GM18519 (cell line): ENCODE results near the gene ADAP1.
"Not testable (repeated sequence)": the region's sequence is repeated elsewhere in the genome, so short reads cannot be mapped to it uniquely, and the experiment has no call there.

Experiments used
- ATAC-seq: cut with Tn5 transposase; IDR thresholded peaks from one replicate; pipeline ENCODE4 v1.9.1; 2021; ENCODE audit warnings: mild to moderate bottlenecking, moderate library complexity; ENCODE audit not compliant: unreplicated experiment, low FRiP score

ADAP1 gene

DNA sequence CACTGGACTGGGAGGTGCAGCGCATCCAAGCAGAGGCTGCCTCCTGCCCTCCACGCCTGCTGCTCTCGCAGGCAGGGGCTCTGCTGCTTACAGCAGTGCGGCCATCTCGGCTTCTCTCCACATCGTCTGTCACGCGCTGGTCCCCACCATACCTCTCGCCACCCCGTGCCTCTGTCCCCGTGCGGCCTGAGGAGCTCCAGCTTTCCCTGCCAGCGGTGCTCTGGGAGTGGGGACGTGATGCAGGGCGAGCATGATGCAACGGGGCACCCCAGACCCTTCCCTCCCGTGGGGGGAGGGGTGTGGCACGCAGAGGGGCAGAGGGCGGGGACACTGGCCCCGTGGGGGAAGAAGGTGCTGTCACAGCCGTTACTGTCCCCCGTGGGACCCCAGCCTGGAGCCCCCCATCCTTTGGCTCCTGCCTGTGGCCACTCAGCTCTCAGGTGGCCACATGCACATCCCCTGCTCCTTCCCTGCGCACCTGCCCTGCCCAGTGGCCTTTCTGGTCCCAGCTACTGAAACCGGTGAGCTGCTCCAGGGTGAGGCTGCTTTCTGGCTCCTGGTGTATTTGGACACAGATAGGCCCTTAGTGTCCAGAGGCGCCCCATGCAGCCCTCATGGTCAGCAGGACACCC lies 69.1 kb downstream of the ADAP1 start:
- no peak for ATAC-seq

DNA sequence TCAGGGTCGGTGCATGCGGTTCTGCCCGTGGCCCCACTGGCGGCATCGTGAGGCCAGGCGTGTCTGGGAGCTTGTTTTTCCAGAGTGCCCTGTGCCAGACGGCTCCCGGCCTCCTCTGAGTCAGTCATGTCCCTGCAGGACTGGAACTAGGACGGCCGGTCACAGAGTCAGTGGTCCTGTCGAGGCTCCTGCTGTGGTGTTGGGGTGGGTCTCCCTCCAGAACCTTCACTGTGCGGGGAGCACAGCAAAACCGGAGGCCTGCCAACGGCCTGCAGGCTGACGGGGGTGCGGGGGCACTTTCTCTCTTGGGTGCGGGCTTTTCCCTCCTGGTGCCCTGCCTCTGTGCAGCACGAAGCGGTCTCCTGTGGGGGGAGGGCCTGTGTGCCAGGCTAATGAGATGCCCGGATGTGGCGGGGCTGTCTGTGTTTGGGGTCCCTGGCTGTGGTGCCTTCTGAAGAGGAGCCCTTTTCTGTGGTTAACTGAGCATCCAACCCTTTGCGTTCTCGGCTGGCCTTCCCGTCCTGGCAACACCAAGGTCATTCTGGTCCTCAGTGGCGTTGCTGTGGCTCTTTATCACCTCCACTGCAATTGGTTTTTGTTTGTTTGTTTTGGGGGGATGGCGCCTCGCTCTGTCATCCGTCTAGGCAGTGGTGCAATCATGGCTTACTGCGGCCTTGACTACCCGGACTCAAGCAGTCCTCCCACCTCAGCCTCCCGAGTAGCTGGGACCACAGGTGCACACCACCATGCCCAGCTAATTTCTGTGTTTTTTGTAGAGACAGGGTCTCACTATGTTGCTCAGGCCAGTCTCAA lies 70.1 kb downstream of the ADAP1 start:
- ATAC-seq, result no peak

DNA sequence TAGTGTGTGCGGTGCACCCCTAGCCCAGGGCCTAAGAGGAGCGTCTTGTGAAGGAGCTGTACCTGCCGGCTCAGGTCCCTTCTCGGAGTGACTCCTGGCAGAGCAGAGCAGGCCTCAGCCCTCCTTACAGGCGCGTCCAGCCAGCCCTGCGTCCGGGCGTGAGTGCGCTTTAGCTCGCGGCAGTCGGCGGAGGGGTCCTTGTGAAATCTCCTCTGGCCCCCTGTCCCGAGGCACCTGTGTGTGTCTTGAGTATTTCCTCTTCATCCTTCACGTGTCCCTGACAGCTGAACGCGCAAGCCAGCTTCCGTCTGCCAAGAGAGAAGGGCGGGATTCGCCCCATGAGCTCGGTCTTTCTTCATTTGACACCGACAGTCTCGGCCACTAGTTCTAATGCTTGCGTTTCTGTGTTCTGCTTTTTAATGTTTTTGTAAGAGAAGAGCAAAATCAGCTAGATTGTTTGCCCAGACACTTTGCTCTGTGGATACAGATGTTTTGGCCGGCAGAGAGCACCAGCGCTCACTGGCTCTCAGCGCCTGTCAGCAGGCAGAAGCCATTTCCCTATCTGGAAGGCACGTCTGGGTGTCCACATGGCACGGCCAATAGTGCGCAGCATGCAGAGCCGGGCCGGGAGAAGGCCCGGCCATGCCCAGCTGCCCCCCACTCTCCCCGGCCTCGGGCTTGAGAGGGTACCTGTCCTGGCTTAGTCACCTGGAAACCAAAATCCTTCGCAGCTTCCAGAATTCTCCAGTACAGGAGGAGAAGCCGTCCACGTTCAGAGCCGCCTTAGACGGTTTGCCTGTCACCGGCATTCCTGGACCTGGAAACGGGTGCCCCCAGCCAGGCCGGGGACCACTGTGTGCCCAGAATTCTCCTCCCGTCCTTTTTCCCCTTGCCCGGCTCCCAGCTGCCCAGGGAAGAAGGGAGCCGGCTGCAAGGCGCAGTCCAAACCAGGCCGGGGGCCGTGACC lies 71.1 kb downstream of the ADAP1 start:
- no peak for ATAC-seq

DNA sequence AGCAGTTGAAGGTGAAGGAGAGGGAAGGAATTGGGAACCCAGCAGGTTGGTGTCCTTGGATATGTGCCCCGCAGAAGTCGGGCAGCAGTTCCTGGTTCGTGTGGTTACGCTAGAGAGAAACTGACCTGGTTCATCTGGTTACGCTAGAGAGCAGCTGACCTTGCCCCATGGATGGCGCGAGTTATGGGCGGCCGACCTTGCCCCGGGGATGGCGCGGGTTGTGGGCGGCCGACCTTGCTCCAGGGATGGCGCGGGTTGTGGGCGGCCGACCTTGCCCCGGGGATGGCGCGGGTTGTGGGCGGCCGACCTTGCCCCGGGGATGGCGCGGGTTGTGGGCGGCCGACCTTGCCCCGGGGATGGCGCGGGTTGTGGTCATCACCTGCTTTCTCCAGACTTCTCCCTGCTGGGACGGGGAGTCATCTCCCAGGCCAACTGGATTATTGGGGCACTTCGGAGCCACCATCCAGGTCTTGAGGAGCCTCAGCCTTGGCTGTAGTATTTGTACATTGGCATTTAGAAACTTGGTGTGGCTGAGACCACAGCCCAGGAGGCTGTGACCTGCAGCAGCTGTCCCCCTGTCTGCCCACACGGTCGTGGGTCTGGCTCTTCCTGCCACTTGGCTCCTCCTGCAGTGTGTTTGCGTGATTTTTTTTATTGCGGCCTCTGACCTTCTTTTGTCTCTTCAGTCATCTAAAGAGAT lies 72.0 kb downstream of the ADAP1 start:
- ATAC-seq, result no peak

DNA sequence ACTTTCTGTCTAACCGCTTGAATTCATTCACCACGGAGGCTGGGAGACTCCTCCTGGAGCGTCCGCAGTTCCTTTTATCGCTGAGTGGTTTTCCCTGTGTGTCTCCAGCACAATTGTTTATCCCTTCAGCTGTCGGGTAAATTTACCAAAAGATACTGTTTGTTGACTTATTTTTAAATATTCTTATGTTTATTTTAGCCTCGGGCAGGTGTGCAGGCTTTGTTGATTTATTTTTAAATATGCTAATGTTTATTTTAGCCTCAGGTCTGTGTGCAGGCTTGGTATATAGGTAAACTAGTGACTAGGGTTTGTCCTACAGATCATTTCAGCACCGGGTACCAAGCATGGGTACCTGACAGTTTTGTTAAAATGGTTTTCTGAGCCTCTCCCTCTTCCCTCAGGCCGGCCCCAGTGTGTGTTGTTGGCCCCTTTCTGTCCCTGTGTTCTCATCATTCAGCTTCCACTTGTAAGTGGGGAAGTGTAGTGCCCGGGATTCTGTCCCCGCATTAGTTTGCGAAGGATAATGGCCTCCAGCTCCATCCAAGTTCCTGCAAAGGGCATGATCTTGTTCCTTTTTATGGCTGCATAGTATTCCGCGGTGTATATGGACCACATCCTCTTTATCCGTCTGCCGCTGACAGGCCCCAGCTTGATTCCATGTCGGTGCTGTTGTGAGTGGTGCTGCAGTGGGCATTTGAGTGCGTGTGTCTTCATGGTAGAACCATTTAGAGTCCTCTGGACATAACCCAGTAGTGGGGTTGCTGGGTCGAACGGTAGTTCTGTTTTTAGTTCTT lies 72.8 kb downstream of the ADAP1 start:
- no peak for ATAC-seq

DNA sequence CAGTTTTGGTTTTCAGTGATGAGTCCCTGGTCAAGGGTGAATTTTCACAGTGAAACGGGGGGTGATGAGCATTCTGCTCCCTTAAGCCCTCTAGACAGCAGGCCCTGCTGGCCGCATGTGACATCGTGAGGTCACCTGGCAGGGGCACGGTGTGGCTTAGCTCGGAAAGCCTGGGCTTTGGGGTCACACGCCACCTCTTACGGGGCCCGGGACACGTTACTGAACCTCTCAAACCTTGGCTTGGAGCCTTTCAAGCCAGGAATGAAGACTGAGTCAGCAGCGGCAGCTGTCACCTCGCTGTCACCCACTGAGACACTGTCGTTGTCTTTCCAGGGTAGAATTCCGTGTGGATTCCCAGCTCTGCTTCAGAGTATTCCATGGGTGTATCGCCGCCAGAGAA lies 74.0 kb downstream of the ADAP1 start:
- ATAC-seq, result no peak

DNA sequence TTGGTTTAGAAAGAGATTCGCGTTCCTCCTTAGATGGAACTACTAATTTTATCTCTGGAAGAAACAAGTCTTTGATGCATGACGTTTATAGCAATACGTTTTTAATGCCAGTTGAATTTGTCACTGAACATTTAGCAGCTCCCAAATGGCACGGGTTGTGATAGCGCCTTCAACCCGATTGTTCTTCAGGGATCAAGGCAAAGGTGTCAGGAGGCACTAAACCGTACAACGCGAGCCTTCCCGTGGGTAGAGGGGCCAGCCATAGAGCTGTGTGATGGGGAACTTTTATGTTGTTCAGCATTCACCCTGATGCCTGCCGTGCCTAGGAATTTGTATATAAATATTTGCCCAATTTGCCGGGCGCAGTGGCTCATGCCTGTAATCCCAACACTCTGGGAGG lies 74.8 kb downstream of the ADAP1 start:
- ATAC-seq, result no peak

DNA sequence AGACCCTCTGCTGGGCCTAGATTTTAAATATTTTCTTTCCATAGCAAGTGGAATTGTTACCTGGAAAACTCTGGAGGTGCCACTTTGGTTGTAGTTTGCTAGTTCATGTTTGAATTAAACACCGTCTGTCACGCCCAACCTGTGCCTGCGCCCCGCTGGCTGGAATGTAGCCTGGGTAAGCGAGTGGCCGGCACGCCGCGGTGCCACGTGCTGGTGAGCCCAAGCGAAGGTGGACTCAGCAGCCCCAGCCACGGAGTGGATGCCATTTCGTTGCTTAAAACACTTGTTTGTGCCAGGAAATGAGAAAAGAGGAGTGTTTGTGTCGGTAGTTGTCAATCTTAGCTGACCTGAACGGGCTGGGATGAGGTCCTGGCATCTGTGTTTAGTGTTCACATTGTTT lies 75.4 kb downstream of the ADAP1 start:
- no peak for ATAC-seq

DNA sequence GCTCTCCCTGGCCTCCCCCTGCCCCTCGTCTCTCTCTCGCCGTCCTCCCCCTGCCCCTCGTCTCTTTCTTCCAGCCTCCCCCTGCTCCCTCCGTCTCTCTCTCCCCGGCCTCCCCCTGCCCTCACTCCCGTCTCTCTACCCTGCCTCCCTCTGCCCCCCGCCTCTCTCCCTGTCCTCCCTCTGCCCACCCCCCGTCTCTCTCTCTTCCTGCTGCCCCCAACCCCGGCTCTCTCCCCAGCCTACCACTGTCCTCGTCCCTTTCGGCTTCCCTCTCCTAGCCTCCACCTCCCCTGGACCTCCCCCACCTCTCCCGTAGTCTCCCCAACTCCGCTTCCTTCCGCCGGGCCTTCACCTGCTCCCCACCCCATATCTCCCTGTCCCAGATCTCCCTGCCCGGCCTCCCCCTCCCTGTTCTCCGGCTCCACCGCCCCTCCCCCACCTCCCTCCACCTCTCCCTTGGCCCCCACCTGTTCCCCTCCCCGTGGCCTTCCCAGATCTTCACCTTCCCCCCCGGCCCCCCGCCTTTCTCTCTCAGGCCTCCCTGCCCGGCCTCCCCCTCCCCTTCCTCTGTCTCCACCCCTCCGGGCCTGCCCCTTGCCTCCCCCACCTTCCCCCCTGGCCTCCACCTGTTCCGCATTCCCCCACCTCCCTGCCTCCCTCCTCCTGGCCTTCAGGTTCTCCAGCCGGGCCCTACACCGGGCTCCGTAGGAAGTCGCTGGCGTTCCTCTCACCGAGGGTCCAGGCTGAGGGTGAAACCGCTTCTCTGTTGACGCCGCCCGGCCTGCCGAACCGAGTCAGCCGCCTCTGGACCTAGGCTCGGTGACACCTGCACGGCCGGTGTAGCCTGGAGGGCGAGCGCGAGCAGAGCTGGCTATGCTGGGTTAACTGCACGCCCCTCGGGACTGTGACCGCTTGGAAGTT lies 76.9 kb downstream of the ADAP1 start:
- no peak for ATAC-seq

DNA sequence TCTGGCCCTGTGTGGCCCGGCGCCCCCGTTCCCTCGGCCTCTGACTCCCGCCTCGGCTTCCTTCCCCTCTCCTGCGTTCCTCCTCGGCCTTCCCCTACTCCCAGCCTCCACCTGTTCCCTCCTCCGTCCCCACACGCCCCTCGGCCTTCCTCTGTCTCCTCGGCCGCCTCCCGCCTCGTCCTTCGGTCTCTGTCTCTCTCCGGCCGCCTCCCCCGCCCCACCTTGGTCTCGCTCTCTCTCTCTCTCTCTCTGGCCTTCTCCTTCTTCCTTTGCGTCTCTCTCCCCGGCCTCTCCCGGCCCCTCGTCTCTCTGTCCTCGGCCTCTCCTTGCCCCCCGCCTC lies 77.5 kb downstream of the ADAP1 start:
- ATAC-seq, result no peak

DNA sequence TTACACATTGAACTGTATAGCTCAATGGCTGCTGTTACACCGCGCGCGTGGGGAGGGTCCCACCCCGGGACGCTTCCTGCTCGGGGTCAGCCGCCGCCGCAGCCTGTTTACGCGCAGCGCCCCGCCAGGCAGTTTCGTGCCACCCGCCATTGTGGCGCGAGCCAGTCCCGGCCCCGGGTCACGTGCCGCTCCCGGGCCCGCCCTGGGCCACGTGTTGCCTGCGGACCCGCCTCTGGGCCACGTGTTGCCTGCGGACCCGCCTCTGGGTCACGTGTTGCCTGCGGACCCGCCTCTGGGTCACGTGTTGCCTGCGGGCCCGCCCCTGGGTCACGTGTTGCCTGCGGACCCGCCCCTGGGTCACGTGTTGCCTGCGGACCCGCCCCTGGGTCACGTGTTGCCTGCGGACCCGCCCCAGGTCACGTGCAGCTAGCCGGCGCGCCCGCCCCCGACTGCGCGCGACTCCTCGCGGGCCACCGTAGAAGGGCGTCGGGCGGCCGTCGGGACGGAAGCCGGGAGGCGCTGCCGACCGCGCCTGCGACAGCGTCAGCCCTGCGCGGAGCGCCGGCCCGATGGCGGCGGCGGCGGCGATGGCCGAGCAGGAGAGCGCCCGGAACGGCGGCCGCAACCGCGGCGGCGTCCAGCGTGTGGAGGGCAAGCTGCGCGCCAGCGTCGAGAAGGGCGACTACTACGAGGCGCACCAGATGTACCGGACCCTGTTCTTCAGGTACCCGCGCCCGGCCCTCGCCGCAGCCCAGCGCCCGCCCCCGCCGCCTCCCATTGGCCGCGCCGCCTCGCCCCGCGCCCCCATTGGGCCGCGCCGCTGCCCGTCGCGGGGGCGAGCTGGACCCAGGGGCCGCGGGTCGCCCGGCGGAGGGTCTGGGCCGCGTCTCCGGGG lies 78.2 kb downstream of the ADAP1 start, which contains the start of gene GET4:
Gene GET4 (plus strand): TSS at position 478 of the 895 bp plus-strand sequence. CDS start 92 bp downstream, at position 570.
- ATAC-seq, result peak; percentile 48

DNA sequence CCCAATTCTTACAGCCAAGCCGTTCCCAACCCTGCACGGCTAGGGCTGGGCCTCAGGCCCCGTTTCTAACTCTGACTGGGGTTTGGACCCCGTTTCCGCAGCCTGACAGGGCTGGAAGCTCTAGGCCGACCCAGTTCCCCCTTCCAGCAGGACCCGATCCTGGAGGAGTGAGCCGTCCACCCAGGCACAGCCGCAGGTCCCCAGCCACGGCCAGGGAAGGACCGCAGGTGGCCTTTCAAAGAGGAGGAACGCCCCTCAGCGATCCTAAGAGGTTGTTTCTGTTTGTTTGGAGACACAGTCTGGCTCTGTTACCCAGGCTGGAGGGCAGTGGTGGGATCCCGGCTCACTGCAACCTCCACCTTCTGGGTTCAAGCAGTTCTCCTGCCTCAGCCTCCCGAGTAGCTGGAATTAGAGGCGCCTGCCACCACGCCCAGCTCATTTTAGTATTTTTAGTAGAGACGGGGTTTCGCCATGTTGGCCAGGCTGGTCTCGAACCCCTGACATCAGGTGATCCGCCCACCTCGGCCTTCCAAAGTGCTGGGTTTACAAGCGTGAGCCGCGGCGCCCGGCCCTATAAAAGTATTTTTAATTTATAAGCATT lies 78.9 kb downstream of the ADAP1 start:
- no peak for ATAC-seq

DNA sequence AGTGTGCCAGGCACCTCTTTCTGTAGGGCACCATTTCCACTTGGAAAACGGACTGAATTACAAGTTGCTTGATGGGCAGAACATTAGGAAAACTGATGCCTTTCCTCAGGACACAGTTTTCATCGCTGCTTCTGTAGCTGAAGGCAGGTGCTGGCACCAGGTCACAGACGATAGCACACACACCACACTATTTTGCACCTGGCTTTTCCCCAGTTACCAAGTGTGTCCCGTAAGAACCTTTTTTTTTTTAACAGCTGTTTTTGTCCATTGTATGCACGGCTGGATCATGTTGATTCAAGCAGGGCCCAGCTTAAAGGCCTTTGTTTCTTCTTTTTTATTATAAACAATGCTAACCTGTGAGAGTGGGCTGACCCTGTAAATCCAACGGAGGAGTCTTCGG lies 79.4 kb downstream of the ADAP1 start:
- no peak for ATAC-seq

DNA sequence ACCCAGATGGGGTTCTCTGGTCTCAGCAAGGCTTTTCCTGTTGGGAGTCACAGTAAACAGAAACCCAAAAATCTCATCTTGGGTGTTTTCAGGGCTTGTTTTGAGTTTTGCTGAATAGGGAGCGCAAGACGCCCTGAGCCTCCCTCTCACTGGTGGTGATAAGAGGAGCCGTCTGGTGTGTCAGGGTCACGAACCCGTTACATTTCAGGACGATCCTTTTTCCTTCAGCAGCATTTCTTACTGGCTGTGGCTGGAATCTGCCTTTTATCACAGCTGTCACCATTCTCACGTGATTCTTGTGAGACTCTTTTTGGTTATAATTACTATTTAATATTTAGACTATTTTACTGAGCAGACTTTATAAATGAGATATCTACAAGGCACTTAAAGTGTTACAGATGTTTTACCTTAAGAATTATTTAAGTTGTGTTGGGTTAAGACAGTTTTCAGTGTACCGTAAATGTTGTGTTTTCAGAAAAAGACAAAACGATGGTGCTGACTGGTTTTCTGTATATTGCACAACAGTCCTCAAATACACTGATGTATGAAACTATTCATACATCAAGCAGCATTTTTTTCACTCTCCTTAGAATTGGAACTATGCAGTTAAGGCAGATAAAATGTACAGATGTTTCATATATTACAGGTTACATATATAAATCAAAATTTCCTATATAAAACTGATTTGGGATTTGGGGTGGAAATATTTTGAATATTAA lies 80.3 kb downstream of the ADAP1 start:
- ATAC-seq, result no peak

DNA sequence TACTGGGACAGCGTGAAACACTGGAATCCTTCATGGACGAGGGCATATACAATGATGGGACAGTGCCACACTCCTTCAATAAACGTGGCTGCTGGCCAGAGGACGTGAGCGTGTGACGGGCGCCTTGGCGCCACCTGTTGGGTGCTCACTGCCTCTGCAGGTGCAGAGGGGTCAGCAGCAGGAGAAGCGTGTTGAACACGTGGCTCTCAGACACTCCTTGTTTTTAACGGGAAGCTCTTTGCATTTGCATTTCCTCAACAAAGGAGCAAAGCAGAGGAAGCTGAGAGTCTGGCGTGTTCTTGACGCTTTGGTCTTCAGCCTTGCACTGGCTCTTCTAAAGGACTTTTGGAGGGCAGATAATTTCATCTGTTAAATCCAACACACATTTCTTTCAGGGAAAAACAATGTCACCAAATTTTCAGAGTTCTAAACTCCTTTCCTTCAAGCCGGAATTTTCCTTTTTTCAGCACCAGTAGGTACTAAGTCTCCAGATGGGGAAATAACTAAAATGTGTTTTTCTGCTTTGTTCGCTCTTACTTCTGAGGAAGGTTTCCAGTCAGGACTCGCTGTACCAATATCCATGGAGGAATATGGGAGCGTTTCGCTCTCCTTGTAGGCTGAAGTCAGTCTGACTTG lies 81.0 kb downstream of the ADAP1 start:
- no peak for ATAC-seq

DNA sequence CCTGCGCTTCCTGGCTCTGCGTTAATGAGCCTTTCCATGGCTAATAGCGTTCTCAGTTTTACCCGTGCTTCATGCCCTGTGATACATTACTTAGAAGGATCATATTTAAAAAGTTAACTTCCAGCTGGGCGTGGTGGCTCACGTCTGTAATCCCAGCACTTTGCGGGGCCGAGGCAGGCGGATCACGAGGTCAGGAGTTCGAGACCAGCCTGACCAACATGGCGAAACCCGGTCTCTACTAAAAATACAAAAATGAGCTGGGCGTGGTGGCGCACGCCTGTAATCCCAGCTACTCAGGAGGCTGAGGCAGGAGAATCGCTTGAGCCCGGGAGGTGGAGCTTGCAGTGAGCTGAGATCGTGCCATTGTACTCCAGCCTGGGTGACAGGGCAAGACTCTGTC lies 81.8 kb downstream of the ADAP1 start:
- not testable (repeated sequence) for ATAC-seq
